Heart left ventricle (tissue), 13 donors: ENCODE data around the gene KRT20.

ENCODE experiments used
- CTCF ChIP-seq, 12 donors: fragments of 200-600 bp; sonication (generic) in 4 of 12; IDR thresholded peaks; one replicate each; pipeline versions ENCODE4 v1.5.0 to v1.8.0; 2018 to 2022; ENCODE audit warnings: antibody characterized with exemption in 12 of 12, mild to moderate bottlenecking in 5 of 12
- POLR2A ChIP-seq, 2 donors: fragments of 450-650 bp; IDR thresholded peaks; one replicate each; pipeline ENCODE4 v1.6.1; 2017; ENCODE audit warnings: antibody characterized with exemption in 2 of 2, mild to moderate bottlenecking in 2 of 2, moderate library complexity in 2 of 2
- donor health status: ischemic (EF 13 %, LVEDD 7.1; RV severe dilation, severe dysfunction).
- donor health status: DM: no; HTN: yes; CAD: no.
- donor health status: DM: no; HTN: no; CAD: no.
- donor health status: ischemic (EF 25% LVEDD 6.9; RV normal size, moderate dysfunction).
- donor health status: ischemic (EF 25% LVEDD 5.7; RV mildly dilated, moderate dysfunction).
- donor health status: ischemic (EF 35%, LVEDD 5.7; RV mildly dilated, moderate dysfunction).
- donor health status: nonischemic (EF 11% LVEDD 7.7; RV severe dilation, severe dysfunction).
- donor health status: DM: yes; HTN: yes; CAD: no.
- donor health status: PGD.
- donor health status: ischemic (EF 29% LVEDD 5.4; RV normal size, mild dysfunction).
- donor health status: nonischemic (EF 23%, LVEDD 6.1; RV moderate dilation, normal function).

- TF ChIP-seq CTCF (IDR thresholded peaks at IDR 0.05): no peak
- no peak for TF ChIP-seq POLR2A (IDR thresholded peaks at IDR 0.05)
Measured at GRCh38 chr17:40844671-40845107, 40.4 kb downstream of the KRT20 start.
